Choroid plexus epithelial cell (primary cell): ENCODE measurements around the gene GSPT2.

Experiments used
- DNase-seq: peaks from one replicate; pipeline ENCODE4 v3.0.0-alpha.2; 2010; ENCODE audit warnings: low read depth
- H3K4me3 ChIP-seq: 2 replicates; pipeline ENCODE4 v1.5.1; 2011; ENCODE audit warnings: low read depth, mild to moderate bottlenecking, control low read depth, low read length, moderate library complexity
- CTCF ChIP-seq: conservative IDR thresholded peaks from 2 replicates; pipeline ENCODE4 v1.5.1; 2011; ENCODE audit warnings: low read depth, mild to moderate bottlenecking, control low read depth, inconsistent platforms, low read length, moderate library complexity

Gene GSPT2

GRCh38 chrX:51795136-51795535 lies 51.9 kb downstream of the GSPT2 start:
- no peak for TF ChIP-seq CTCF
- H3K4me3 ChIP-seq: no peak overlapping the region
- no peak for DNase-seq
